Progenitor cell of endocrine pancreas (in vitro differentiated cells): ENCODE data around the gene ASIC2. TPM values are rescaled to one million over a fixed set of nuclear protein-coding genes. Genes with fewer than 3 reads are reported as not detected.

Experiments
- DNase-seq: peaks from one replicate; pipeline ENCODE4 v3.0.0; 2021; ENCODE audit warnings: low spot score; ENCODE audit not compliant: unreplicated experiment
- H3K27ac Mint-ChIP-seq: 2 replicates; pipeline ENCODE4 v1.8.0; 2021; ENCODE audit warnings: mild to moderate bottlenecking, moderate library complexity, mixed read lengths
- H3K27me3 Mint-ChIP-seq: 2 replicates; pipeline ENCODE4 v1.8.0; 2021; ENCODE audit warnings: mixed read lengths
- H3K36me3 Mint-ChIP-seq: 2 replicates; pipeline ENCODE4 v1.8.0; 2022; ENCODE audit warnings: mixed read lengths; ENCODE audit not compliant: insufficient read depth
- H3K4me1 Mint-ChIP-seq: 2 replicates; pipeline ENCODE4 v1.8.0; 2021; ENCODE audit warnings: low read depth, mixed read lengths
- H3K4me3 Mint-ChIP-seq: 2 replicates; pipeline ENCODE4 v1.8.0; 2021; ENCODE audit warnings: low read depth, mild to moderate bottlenecking, moderate library complexity, mixed read lengths
- H3K9me3 Mint-ChIP-seq: 2 replicates; pipeline ENCODE4 v1.8.0; 2021; ENCODE audit warnings: low read depth, mixed read lengths
- CTCF ChIP-seq: fragments of 200-600 bp; sonication (generic); IDR thresholded peaks from one replicate; pipeline ENCODE4 v1.5.0; 2021; ENCODE audit warnings: antibody characterized with exemption, mild to moderate bottlenecking; ENCODE audit not compliant: unreplicated experiment
- total RNA-seq: library from RNA; stranded (reverse); gene quantifications from 2 replicates; pipeline ENCODE4 v1.2.1, GENCODE V29; 2021

The ASIC2 gene
- total RNA-seq, 1 donor from 2014 or later = 0.29 TPM

- no peak for DNase-seq
- no peak overlapping the region for H3K27ac Mint-ChIP-seq
- H3K36me3 Mint-ChIP-seq = no peaks in the 10 kb centered on the region
- no peak for TF ChIP-seq CTCF
- H3K4me1 Mint-ChIP-seq = no peaks in the 10 kb centered on the region
- peaks cover 28% of the 10 kb centered on the region for H3K27me3 Mint-ChIP-seq
- no peaks in the 10 kb centered on the region for H3K9me3 Mint-ChIP-seq
- H3K4me3 Mint-ChIP-seq = no peak overlapping the region
Observed at GRCh38 chr17:33209671-33210070, 83.4 kb downstream of the ASIC2 start.

- Mint-ChIP-seq H3K36me3 (no peaks in the 10 kb centered on the region), H3K9me3 (no peaks in the 10 kb centered on the region), H3K27me3 (peaks cover 37% of the 10 kb centered on the region), H3K27ac (no peak overlapping the region), H3K4me3 (no peak overlapping the region), H3K4me1 (no peaks in the 10 kb centered on the region)
- TF ChIP-seq CTCF = no peak
- no peak for DNase-seq
Observed at GRCh38 chr17:33207231-33207630, 85.9 kb downstream of the ASIC2 start.

- no peak overlapping the region for H3K27ac Mint-ChIP-seq
- H3K9me3 Mint-ChIP-seq = no peaks in the 10 kb centered on the region
- peaks cover 42% of the 10 kb centered on the region for H3K27me3 Mint-ChIP-seq
- H3K36me3 Mint-ChIP-seq = no peaks in the 10 kb centered on the region
- no peak for TF ChIP-seq CTCF
- no peaks in the 10 kb centered on the region for H3K4me1 Mint-ChIP-seq
- H3K4me3 Mint-ChIP-seq = no peak overlapping the region
- DNase-seq = no peak
Observed at GRCh38 chr17:33205552-33205951, 87.5 kb downstream of the ASIC2 start.

- no peak for DNase-seq
- no peaks in the 10 kb centered on the region for H3K9me3 Mint-ChIP-seq
Observed at GRCh38 chr17:33204701-33205100, 88.4 kb downstream of the ASIC2 start.

GRCh38 chr17:33204156-33204555, 88.9 kb downstream of the ASIC2 start:
- Mint-ChIP-seq H3K9me3 (no peaks in the 10 kb centered on the region), H3K27me3 (peaks cover 54% of the 10 kb centered on the region)

More at GRCh38 chr17:33204701-33205100, 88.4 kb downstream of the ASIC2 start:
- H3K36me3 Mint-ChIP-seq = no peaks in the 10 kb centered on the region
- H3K4me3 Mint-ChIP-seq = no peak overlapping the region
- no peaks in the 10 kb centered on the region for H3K4me1 Mint-ChIP-seq
- no peak overlapping the region for H3K27ac Mint-ChIP-seq
- TF ChIP-seq CTCF = no peak
- H3K27me3 Mint-ChIP-seq = peaks cover 50% of the 10 kb centered on the region

More at GRCh38 chr17:33204156-33204555, 88.9 kb downstream of the ASIC2 start:
- Mint-ChIP-seq H3K27ac (no peak overlapping the region), H3K4me1 (no peaks in the 10 kb centered on the region), H3K36me3 (no peaks in the 10 kb centered on the region), H3K4me3 (no peak overlapping the region)
- TF ChIP-seq CTCF = no peak
- no peak for DNase-seq
